ENCODE results near the gene AFAP1.

AFAP1 gene

DNA sequence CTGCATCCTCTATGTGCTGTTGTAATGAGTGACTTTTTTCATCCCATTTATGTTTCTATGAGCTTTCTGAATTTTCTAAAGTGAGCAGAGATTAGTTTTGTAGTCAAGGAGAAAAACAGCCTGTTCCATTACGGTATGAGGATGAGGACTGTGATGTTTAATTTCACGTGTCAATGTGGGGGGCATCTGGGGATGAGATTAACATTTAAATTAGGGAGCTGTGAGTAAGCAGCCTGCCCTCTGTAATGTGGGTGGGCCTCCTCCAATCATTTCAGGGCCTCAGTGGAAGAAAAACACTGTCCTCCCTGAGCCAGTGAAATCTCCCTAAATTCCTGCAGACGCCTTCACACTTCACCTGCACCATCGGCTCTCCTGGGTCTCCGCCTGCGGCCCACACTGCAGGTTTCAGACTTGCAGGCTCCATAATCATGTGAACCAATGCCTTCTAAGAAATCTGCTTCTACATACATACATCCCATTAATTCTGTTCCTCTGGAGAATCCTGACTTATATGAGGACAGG lies 121.7 kb downstream of the AFAP1 start:
- H3K27ac ChIP-seq (ENCODE audit: insufficient read depth in 1 of 2, low read depth in 1 of 2, low read length in 2 of 2, poor library complexity in 1 of 2, severe bottlenecking in 2 of 2): no peak overlapping the region
- no peak for DNase-seq
- no peak overlapping the region for H3K4me3 ChIP-seq (ENCODE audit: control insufficient read depth in 1 of 7, extremely low read depth in 1 of 7, insufficient read depth in 4 of 7, low read depth in 2 of 7, low read length in 6 of 7)
- 93% methylated on average over 5 of the region's 6 CpGs for WGBS (ENCODE audit: insufficient coverage)
- H3K36me3 ChIP-seq (ENCODE audit: control insufficient read depth in 4 of 4, insufficient read depth in 4 of 4, low read length in 3 of 4): no peaks in the 10 kb centered on the region
- POLR2A ChIA-PET: no interaction called here
- H3K9me3 ChIP-seq (ENCODE audit: control extremely low read depth in 1 of 5, control insufficient read depth in 4 of 5, insufficient read depth in 2 of 5, low read depth in 1 of 5, low read length in 4 of 5): no peaks in the 10 kb centered on the region
- CTCF ChIA-PET: interaction anchor here (1.0 to 3.4 kb wide), 6 partner anchors 9 to 171 kb away, joined by 3 to 18 read pairs (median 10); no protein-coding TSS in a partner anchor
- H3K4me1 ChIP-seq (ENCODE audit: control extremely low read depth in 1 of 4, control insufficient read depth in 4 of 4, insufficient read depth in 4 of 4, low read length in 3 of 4): peaks cover 0 to 2% (median 0%) of the 10 kb centered on the region in 4 experiments
- H3K27me3 ChIP-seq (replicated peaks in 2 of 5; ENCODE audit: control insufficient read depth in 4 of 5, insufficient read depth in 5 of 5, low read length in 4 of 5): peaks cover 1 to 40% (median 8%) of the 10 kb centered on the region in 5 experiments

DNA sequence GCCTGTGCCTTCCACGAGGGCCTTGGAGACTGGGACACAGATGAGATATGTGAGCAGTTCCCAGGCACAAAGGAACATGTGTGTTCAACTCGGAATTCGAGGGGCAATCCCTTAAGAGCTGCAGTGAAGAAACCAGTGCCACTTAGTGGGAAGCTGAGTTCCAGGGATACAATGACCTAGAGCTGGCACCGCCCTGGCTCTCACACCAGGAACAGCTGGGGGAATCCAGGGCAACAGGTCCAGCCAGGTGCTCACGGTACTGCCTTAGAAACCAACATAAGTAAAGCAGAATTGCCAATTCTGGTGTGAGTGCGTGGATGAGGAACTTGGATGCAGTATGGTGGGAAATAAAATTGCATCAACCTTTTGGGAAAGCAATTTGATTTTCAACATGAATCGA lies 122.9 kb downstream of the AFAP1 start:
- Histone ChIP-seq H3K4me3 (ENCODE audit: control insufficient read depth in 1 of 7, extremely low read depth in 1 of 7, insufficient read depth in 4 of 7, low read depth in 2 of 7, low read length in 6 of 7) (no peak overlapping the region), H3K9me3 (ENCODE audit: control extremely low read depth in 1 of 5, control insufficient read depth in 4 of 5, insufficient read depth in 2 of 5, low read depth in 1 of 5, low read length in 4 of 5) (no peaks in the 10 kb centered on the region), H3K4me1 (ENCODE audit: control extremely low read depth in 1 of 4, control insufficient read depth in 4 of 4, insufficient read depth in 4 of 4, low read length in 3 of 4) (no peaks in the 10 kb centered on the region), H3K36me3 (ENCODE audit: control insufficient read depth in 4 of 4, insufficient read depth in 4 of 4, low read length in 3 of 4) (no peaks in the 10 kb centered on the region), H3K27me3 (replicated peaks in 2 of 5; ENCODE audit: control insufficient read depth in 4 of 5, insufficient read depth in 5 of 5, low read length in 4 of 5) (peaks cover 3 to 51% (median 5%) of the 10 kb centered on the region in 5 experiments), H3K27ac (ENCODE audit: insufficient read depth in 1 of 2, low read depth in 1 of 2, low read length in 2 of 2, poor library complexity in 1 of 2, severe bottlenecking in 2 of 2) (no peak overlapping the region)
- ChIA-PET POLR2A (no interaction called here), CTCF (interaction anchor here (1.9 to 3.4 kb wide), 4 partner anchors 8 to 28 kb away, joined by 7 to 18 read pairs (median 12); no protein-coding TSS in a partner anchor)
- 90% methylated on average over 6 of the region's 7 CpGs for WGBS (ENCODE audit: insufficient coverage)
- DNase-seq: no peak

DNA sequence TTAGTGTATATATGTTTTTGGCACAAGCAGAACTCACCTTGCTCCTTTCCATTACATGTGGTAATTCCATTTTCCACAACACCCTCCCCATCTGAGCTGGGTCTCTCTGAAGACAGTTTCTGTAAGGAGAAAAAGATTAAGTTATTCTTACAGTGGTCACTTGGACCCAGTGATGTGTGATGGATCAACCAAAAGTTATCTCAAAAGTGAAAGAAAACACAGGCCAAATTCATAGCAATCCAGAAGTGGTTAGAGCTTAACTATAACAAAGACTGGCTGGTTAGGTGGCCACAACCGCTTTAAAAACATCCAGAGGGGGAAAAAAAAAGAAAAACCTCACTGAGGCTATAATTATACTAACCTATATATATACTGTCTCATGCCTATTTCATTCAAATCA lies 123.7 kb downstream of the AFAP1 start:
- no peak overlapping the region for H3K4me3 ChIP-seq (ENCODE audit: control insufficient read depth in 1 of 7, extremely low read depth in 1 of 7, insufficient read depth in 4 of 7, low read depth in 2 of 7, low read length in 6 of 7)
- H3K4me1 ChIP-seq (ENCODE audit: control extremely low read depth in 1 of 4, control insufficient read depth in 4 of 4, insufficient read depth in 4 of 4, low read length in 3 of 4): no peaks in the 10 kb centered on the region
- ChIA-PET POLR2A (no interaction called here), CTCF (interaction anchor here (1.3 to 3.4 kb wide), 3 partner anchors 11 to 13 kb away, joined by 3 to 13 read pairs (median 12); no protein-coding TSS in a partner anchor)
- H3K36me3 ChIP-seq (ENCODE audit: control insufficient read depth in 4 of 4, insufficient read depth in 4 of 4, low read length in 3 of 4): no peaks in the 10 kb centered on the region
- peaks cover 0 to 55% (median 5%) of the 10 kb centered on the region in 5 experiments for H3K27me3 ChIP-seq (replicated peaks in 2 of 5; ENCODE audit: control insufficient read depth in 4 of 5, insufficient read depth in 5 of 5, low read length in 4 of 5)
- no peak overlapping the region for H3K27ac ChIP-seq (ENCODE audit: insufficient read depth in 1 of 2, low read depth in 1 of 2, low read length in 2 of 2, poor library complexity in 1 of 2, severe bottlenecking in 2 of 2)
- no peaks in the 10 kb centered on the region for H3K9me3 ChIP-seq (ENCODE audit: control extremely low read depth in 1 of 5, control insufficient read depth in 4 of 5, insufficient read depth in 2 of 5, low read depth in 1 of 5, low read length in 4 of 5)
- DNase-seq: no peak
- no CpG with 5 or more reads among the region's 1 CpG for WGBS (ENCODE audit: insufficient coverage)

GRCh38 chr4:7815562-7815961 lies 124.1 kb downstream of the AFAP1 start:
- CTCF ChIA-PET: interaction anchor here (1.3 to 3.4 kb wide), 2 partner anchors 12 kb away, joined by 3 to 12 read pairs; no protein-coding TSS in a partner anchor
- H3K4me3 ChIP-seq (ENCODE audit: control insufficient read depth in 1 of 7, extremely low read depth in 1 of 7, insufficient read depth in 4 of 7, low read depth in 2 of 7, low read length in 6 of 7): no peak overlapping the region
- POLR2A ChIA-PET: no interaction called here
- H3K9me3 ChIP-seq (ENCODE audit: control extremely low read depth in 1 of 5, control insufficient read depth in 4 of 5, insufficient read depth in 2 of 5, low read depth in 1 of 5, low read length in 4 of 5): no peaks in the 10 kb centered on the region
- peaks cover 0 to 56% (median 5%) of the 10 kb centered on the region in 5 experiments for H3K27me3 ChIP-seq (replicated peaks in 2 of 5; ENCODE audit: control insufficient read depth in 4 of 5, insufficient read depth in 5 of 5, low read length in 4 of 5)
- no peaks in the 10 kb centered on the region for H3K36me3 ChIP-seq (ENCODE audit: control insufficient read depth in 4 of 4, insufficient read depth in 4 of 4, low read length in 3 of 4)
- DNase-seq: no peak
- no peak overlapping the region for H3K27ac ChIP-seq (ENCODE audit: insufficient read depth in 1 of 2, low read depth in 1 of 2, low read length in 2 of 2, poor library complexity in 1 of 2, severe bottlenecking in 2 of 2)
- 92% methylated on average over 3 of the region's 6 CpGs for WGBS (ENCODE audit: insufficient coverage)
- no peaks in the 10 kb centered on the region for H3K4me1 ChIP-seq (ENCODE audit: control extremely low read depth in 1 of 4, control insufficient read depth in 4 of 4, insufficient read depth in 4 of 4, low read length in 3 of 4)

- CTCF ChIA-PET: interaction anchor here (1.9 to 2.3 kb wide), 2 partner anchors 9 to 14 kb away, joined by 8 to 16 read pairs; no protein-coding TSS in a partner anchor
- peaks cover 0 to 50% (median 3%) of the 10 kb centered on the region in 5 experiments for H3K27me3 ChIP-seq (replicated peaks in 2 of 5; ENCODE audit: control insufficient read depth in 4 of 5, insufficient read depth in 5 of 5, low read length in 4 of 5)
- no peaks in the 10 kb centered on the region for H3K4me1 ChIP-seq (ENCODE audit: control extremely low read depth in 1 of 4, control insufficient read depth in 4 of 4, insufficient read depth in 4 of 4, low read length in 3 of 4)
- POLR2A ChIA-PET: no interaction called here
- no peak for DNase-seq
- 97% methylated on average over 14 of the region's 15 CpGs for WGBS (ENCODE audit: insufficient coverage)
- H3K36me3 ChIP-seq (ENCODE audit: control insufficient read depth in 4 of 4, insufficient read depth in 4 of 4, low read length in 3 of 4): no peaks in the 10 kb centered on the region
- no peaks in the 10 kb centered on the region for H3K9me3 ChIP-seq (ENCODE audit: control extremely low read depth in 1 of 5, control insufficient read depth in 4 of 5, insufficient read depth in 2 of 5, low read depth in 1 of 5, low read length in 4 of 5)
- no peak overlapping the region for H3K27ac ChIP-seq (ENCODE audit: insufficient read depth in 1 of 2, low read depth in 1 of 2, low read length in 2 of 2, poor library complexity in 1 of 2, severe bottlenecking in 2 of 2)
- H3K4me3 ChIP-seq (ENCODE audit: control insufficient read depth in 1 of 7, extremely low read depth in 1 of 7, insufficient read depth in 4 of 7, low read depth in 2 of 7, low read length in 6 of 7): no peak overlapping the region
These were observed 125.2 kb downstream of the AFAP1 start for GRCh38 chr4:7814451-7814850.

DNA sequence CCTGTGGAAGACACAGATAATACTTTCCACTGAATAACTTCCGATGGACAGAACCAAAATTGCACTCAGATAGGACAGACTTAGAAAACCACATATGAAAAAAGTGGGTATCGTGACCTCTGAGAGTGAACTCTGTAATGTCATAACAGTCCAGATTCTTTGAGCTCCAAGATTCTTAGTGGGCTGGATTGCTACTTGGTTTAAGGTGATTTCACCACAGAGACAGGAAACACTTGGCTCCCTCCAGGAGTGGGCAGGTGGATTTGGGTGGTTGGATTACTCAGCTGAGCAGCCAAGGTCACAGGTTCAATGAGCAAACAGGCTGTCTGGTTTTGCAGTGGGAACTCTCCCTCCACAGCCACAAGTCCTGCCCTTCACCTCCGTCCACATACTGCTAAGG lies 126.0 kb downstream of the AFAP1 start:
- 93% methylated on average over 2 of the region's 3 CpGs for WGBS (ENCODE audit: insufficient coverage)
- Histone ChIP-seq H3K4me1 (ENCODE audit: control extremely low read depth in 1 of 4, control insufficient read depth in 4 of 4, insufficient read depth in 4 of 4, low read length in 3 of 4) (no peaks in the 10 kb centered on the region), H3K27ac (ENCODE audit: insufficient read depth in 1 of 2, low read depth in 1 of 2, low read length in 2 of 2, poor library complexity in 1 of 2, severe bottlenecking in 2 of 2) (no peak overlapping the region), H3K27me3 (replicated peaks in 2 of 5; ENCODE audit: control insufficient read depth in 4 of 5, insufficient read depth in 5 of 5, low read length in 4 of 5) (peaks cover 0 to 46% (median 3%) of the 10 kb centered on the region in 5 experiments), H3K9me3 (ENCODE audit: control extremely low read depth in 1 of 5, control insufficient read depth in 4 of 5, insufficient read depth in 2 of 5, low read depth in 1 of 5, low read length in 4 of 5) (no peaks in the 10 kb centered on the region), H3K4me3 (ENCODE audit: control insufficient read depth in 1 of 7, extremely low read depth in 1 of 7, insufficient read depth in 4 of 7, low read depth in 2 of 7, low read length in 6 of 7) (no peak overlapping the region), H3K36me3 (ENCODE audit: control insufficient read depth in 4 of 4, insufficient read depth in 4 of 4, low read length in 3 of 4) (no peaks in the 10 kb centered on the region)
- POLR2A ChIA-PET: no interaction called here
- no peak for DNase-seq
- CTCF ChIA-PET: interaction anchor here (1.0 to 2.4 kb wide), 4 partner anchors 9 to 30 kb away, joined by 4 to 16 read pairs (median 8); no protein-coding TSS in a partner anchor

DNA sequence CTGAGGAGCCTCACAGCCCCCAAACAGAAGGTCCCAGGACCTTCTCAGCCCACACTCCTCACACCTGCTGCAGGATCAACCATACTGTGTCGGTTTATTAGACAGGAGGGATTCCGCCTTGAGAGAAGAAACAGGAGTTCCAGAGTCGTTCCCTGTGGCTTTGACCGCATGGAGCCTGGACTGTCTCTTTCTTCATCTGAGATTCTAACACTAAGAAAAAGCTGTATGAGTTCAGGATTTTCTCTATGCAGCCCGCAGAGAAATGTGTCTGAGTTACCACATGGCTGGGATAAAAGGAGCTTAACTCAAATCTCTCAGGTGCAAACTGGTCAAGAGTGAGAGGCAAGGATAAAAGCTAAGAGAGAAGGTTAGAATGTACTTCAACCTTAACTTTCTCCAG lies 126.7 kb downstream of the AFAP1 start:
- POLR2A ChIA-PET: no interaction called here
- WGBS (ENCODE audit: insufficient coverage): 92% methylated on average over 5 of the region's 5 CpGs
- DNase-seq: no peak
- H3K4me1 ChIP-seq (ENCODE audit: control extremely low read depth in 1 of 4, control insufficient read depth in 4 of 4, insufficient read depth in 4 of 4, low read length in 3 of 4): no peaks in the 10 kb centered on the region
- no peak overlapping the region for H3K4me3 ChIP-seq (ENCODE audit: control insufficient read depth in 1 of 7, extremely low read depth in 1 of 7, insufficient read depth in 4 of 7, low read depth in 2 of 7, low read length in 6 of 7)
- H3K36me3 ChIP-seq (ENCODE audit: control insufficient read depth in 4 of 4, insufficient read depth in 4 of 4, low read length in 3 of 4): no peaks in the 10 kb centered on the region
- CTCF ChIA-PET: interaction anchor here (1.0 to 2.4 kb wide), 5 partner anchors 8 to 33 kb away, joined by 4 to 16 read pairs (median 8); no protein-coding TSS in a partner anchor
- H3K9me3 ChIP-seq (ENCODE audit: control extremely low read depth in 1 of 5, control insufficient read depth in 4 of 5, insufficient read depth in 2 of 5, low read depth in 1 of 5, low read length in 4 of 5): no peaks in the 10 kb centered on the region
- H3K27me3 ChIP-seq (replicated peaks in 2 of 5; ENCODE audit: control insufficient read depth in 4 of 5, insufficient read depth in 5 of 5, low read length in 4 of 5): peaks cover 0 to 47% (median 3%) of the 10 kb centered on the region in 5 experiments
- H3K27ac ChIP-seq (ENCODE audit: insufficient read depth in 1 of 2, low read depth in 1 of 2, low read length in 2 of 2, poor library complexity in 1 of 2, severe bottlenecking in 2 of 2): no peak overlapping the region
